ENCODE measurements around the gene SFT2D1.
A peak's percentile ranks its signal among the peaks of the same experiment; 100 is the strongest.

SFT2D1 gene

GRCh38 chr6:166289207-166290060, 52.9 kb downstream of the SFT2D1 start:
- ChIA-PET CTCF (no interaction called here), POLR2A (no interaction called here)
- H3K4me3 ChIP-seq (ENCODE audit: low read depth, low read length): no peak overlapping the region
- DNase-seq (ENCODE audit: low read depth, low spot score): no peak
- TF ChIP-seq, protein P1, sequence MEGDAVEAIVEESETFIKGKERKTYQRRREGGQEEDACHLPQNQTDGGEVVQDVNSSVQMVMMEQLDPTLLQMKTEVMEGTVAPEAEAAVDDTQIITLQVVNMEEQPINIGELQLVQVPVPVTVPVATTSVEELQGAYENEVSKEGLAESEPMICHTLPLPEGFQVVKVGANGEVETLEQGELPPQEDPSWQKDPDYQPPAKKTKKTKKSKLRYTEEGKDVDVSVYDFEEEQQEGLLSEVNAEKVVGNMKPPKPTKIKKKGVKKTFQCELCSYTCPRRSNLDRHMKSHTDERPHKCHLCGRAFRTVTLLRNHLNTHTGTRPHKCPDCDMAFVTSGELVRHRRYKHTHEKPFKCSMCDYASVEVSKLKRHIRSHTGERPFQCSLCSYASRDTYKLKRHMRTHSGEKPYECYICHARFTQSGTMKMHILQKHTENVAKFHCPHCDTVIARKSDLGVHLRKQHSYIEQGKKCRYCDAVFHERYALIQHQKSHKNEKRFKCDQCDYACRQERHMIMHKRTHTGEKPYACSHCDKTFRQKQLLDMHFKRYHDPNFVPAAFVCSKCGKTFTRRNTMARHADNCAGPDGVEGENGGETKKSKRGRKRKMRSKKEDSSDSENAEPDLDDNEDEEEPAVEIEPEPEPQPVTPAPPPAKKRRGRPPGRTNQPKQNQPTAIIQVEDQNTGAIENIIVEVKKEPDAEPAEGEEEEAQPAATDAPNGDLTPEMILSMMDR (IDR thresholded peaks at IDR 0.05; ENCODE audit: insufficient read depth, low read length, missing control alignments): no peak

DNA sequence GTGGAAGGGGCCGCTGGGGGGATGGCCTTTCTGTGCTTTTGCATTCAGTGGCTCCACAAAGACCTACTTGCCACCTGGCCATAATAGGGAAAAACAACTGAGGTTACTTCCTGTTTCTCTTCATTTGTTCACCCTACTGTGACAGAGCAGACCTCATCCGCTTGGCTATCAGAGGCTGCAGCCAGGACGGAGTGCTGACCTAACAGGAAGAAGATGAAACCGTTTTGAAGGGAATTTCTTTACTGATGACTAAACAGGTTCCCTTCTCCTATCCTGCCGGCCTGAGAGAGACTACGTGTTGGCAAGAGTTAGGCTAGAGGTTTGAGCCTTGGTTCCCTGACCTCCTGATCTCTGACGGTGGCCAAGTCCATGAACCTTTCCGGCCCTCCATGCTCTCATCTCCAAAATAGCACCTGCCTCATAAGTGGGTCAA, 55.5 kb downstream of the SFT2D1 start:
- POLR2A ChIA-PET: no interaction called here
- TF ChIP-seq, protein P1 (IDR thresholded peaks at IDR 0.05; ENCODE audit: insufficient read depth, low read length, missing control alignments): no peak
- DNase-seq (ENCODE audit: low read depth, low spot score): no peak
- CTCF ChIA-PET: no interaction called here
- no peak overlapping the region for H3K4me3 ChIP-seq (ENCODE audit: low read depth, low read length)

- ChIA-PET POLR2A (no interaction called here), CTCF (interaction anchor here (2.6 to 7.2 kb wide), 2 partner anchors 9 to 115 kb away, joined by 15 to 67 read pairs; no protein-coding TSS in a partner anchor)
- TF ChIP-seq, protein P1 (IDR thresholded peaks at IDR 0.05; ENCODE audit: insufficient read depth, low read length, missing control alignments): no peak
- H3K4me3 ChIP-seq (ENCODE audit: low read depth, low read length): no peak overlapping the region
- no peak for DNase-seq (ENCODE audit: low read depth, low spot score)
These were observed 57.1 kb downstream of the SFT2D1 start for GRCh38 chr6:166285233-166285632.

- CTCF ChIA-PET: interaction anchor here (2.6 to 7.2 kb wide), 2 partner anchors 8 to 116 kb away, joined by 15 to 67 read pairs; no protein-coding TSS in a partner anchor
- no peak overlapping the region for H3K4me3 ChIP-seq (ENCODE audit: low read depth, low read length)
- DNase-seq (ENCODE audit: low read depth, low spot score): no peak
- TF ChIP-seq, protein P1 (IDR thresholded peaks at IDR 0.05; ENCODE audit: insufficient read depth, low read length, missing control alignments): no peak
- POLR2A ChIA-PET: no interaction called here
These were observed 57.7 kb downstream of the SFT2D1 start for GRCh38 chr6:166284640-166285039.

- TF ChIP-seq, protein P1 (IDR thresholded peaks at IDR 0.05; ENCODE audit: insufficient read depth, low read length, missing control alignments): no peak
- no peak overlapping the region for H3K4me3 ChIP-seq (ENCODE audit: low read depth, low read length)
- DNase-seq (ENCODE audit: low read depth, low spot score): peak; percentile 16
- ChIA-PET POLR2A (no interaction called here), CTCF (interaction anchor here (1.1 to 7.2 kb wide), 2 partner anchors 99 to 118 kb away, joined by 3 to 67 read pairs; no protein-coding TSS in a partner anchor)
These were observed 59.8 kb downstream of the SFT2D1 start for GRCh38 chr6:166282394-166283032.

DNA sequence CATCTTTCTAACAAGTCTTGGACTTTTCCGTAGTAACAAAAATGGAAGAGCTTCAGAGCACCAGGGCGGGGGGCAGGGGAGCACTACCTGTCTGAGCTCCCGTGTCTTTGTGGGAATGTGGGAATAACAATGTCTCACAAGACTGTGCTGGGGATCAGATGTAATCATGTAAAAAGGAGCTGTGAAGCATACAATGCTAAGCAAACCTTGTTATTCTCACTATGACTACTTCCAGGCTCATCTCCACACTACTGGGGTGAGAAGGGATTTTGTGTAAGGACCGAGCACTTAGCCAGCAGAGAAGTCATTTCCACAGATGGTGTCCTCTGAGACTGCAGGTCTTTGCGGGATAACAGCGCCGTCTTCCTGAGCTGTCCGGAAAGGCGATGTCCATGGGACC, 61.2 kb downstream of the SFT2D1 start:
- ChIA-PET CTCF (interaction anchor here (1.2 to 7.2 kb wide), 6 partner anchors 10 to 120 kb away, joined by 3 to 67 read pairs (median 6); no protein-coding TSS in a partner anchor), POLR2A (no interaction called here)
- no peak for DNase-seq (ENCODE audit: low read depth, low spot score)
- TF ChIP-seq, protein P1 (IDR thresholded peaks at IDR 0.05; ENCODE audit: insufficient read depth, low read length, missing control alignments): no peak
- no peak overlapping the region for H3K4me3 ChIP-seq (ENCODE audit: low read depth, low read length)
